Thyroid gland (tissue), 4 donors: Measurements from ENCODE around the gene EYS. TPM values are rescaled to one million over a fixed set of nuclear protein-coding genes. Genes with fewer than 3 reads are reported as not detected.

Experiments
- DNase-seq, 2 donors: peaks; one replicate each; pipeline ENCODE4 v3.0.0-alpha.2; 2019
- H3K27ac ChIP-seq, 3 donors: fragments of 200-600 bp; sonication (generic); 1 replicate in 2 of 3; 2 replicates in 1 of 3; pipeline ENCODE4 v1.5.1; 2016 to 2019; ENCODE audit warnings: mild to moderate bottlenecking in 1 of 3, moderate library complexity in 1 of 3
- H3K27me3 ChIP-seq: fragments of 200-600 bp; sonication (generic); one replicate; pipeline ENCODE4 v1.5.1; 2019
- H3K36me3 ChIP-seq, 2 donors: fragments of 200-600 bp; sonication (generic); one replicate each; pipeline ENCODE4 v1.5.1; 2016 to 2019
- H3K4me1 ChIP-seq, 2 donors: fragments of 200-600 bp; sonication (generic); one replicate each; pipeline ENCODE4 v1.5.1; 2017 to 2019
- H3K4me3 ChIP-seq, 3 donors: fragments of 200-600 bp; sonication (generic); replicated peaks in 1 of 3; 1 replicate in 2 of 3; 2 replicates in 1 of 3; pipeline ENCODE4 v1.5.1; 2016; ENCODE audit warnings: mild to moderate bottlenecking in 1 of 3
- H3K9me3 ChIP-seq: fragments of 200-600 bp; sonication (generic); one replicate; pipeline ENCODE4 v1.5.1; 2017
- CTCF ChIP-seq, 6 experiments: fragments of 200-600 bp in 3 of 6; fragments of 450-650 bp in 3 of 6; sonication (generic) in 3 of 6; IDR thresholded peaks; one replicate each; pipeline ENCODE4 v1.5.1; 2016 to 2019; ENCODE audit warnings: antibody characterized with exemption in 6 of 6, mild to moderate bottlenecking in 2 of 6, inconsistent platforms in 1 of 6, moderate library complexity in 1 of 6
- POLR2A ChIP-seq, 2 donors: fragments of 450-650 bp; IDR thresholded peaks; one replicate each; pipeline ENCODE4 v1.6.1; 2017; ENCODE audit warnings: antibody characterized with exemption in 2 of 2, mild to moderate bottlenecking in 2 of 2, moderate library complexity in 1 of 2
- WGBS, 2 donors: methylation state at CpG; one replicate each; pipeline ENCODE4 v1.1.5; 2017; 5-methylcytosine and 5-hydroxymethylcytosine counted together
- intact Hi-C: fragments of 100-400 bp; cut with DNase I; formaldehyde crosslinking; loops from one replicate; pipeline ENCODE4 v1.15.1; 2023
- total RNA-seq, 4 donors: library from RNA; depleted of rRNA; stranded (reverse); fragments of >200 nt; gene quantifications; one replicate each; pipeline ENCODE4 v1.2.3, GENCODE V29; 2016

Gene EYS
- total RNA-seq, 4 donors from 2014 or later, result not detected

- H3K4me1 ChIP-seq, result no peaks in the 10 kb centered on the region
- DNase-seq, result no peak
- no peaks in the 10 kb centered on the region for H3K9me3 ChIP-seq
- H3K4me3 ChIP-seq, result no peak overlapping the region
- intact Hi-C loops, result no loop called here
- H3K36me3 ChIP-seq, result no peaks in the 10 kb centered on the region
- H3K27ac ChIP-seq, result no peak overlapping the region
- TF ChIP-seq POLR2A (IDR thresholded peaks at IDR 0.05), result no peak
- TF ChIP-seq CTCF (IDR thresholded peaks at IDR 0.05), result no peak
- 87 to 100% methylated on average over 1 of the region's 1 CpG for WGBS, 2 donors
- no peaks in the 10 kb centered on the region for H3K27me3 ChIP-seq
Observed at GRCh38 chr6:64197246-64197645, 1509.8 kb downstream of the EYS start.

DNA sequence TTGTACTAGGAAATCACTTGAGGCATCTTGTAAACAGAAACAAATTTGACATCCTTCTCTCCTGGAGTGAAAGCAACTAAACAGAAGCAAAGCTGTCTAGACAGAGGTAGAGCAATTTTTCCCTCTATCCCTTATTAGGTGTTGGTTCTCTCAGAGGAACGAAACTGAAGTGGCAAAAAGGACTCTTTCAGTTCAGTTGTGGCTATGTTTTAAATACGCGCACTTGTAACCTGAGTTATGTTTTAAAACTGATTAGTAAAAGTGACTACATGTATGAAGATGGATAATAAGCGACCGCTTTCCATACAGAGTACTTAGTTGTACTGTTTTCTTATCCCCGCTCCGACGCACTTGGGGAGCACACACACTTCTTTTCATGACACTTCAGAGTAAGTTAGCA is 1520.4 kb downstream of the EYS start:
- no peaks in the 10 kb centered on the region for H3K27me3 ChIP-seq
- no peak overlapping the region for H3K27ac ChIP-seq
- no peaks in the 10 kb centered on the region for H3K36me3 ChIP-seq
- intact Hi-C loops, result no loop called here
- H3K4me1 ChIP-seq, result no peaks in the 10 kb centered on the region
- WGBS, 2 donors, result 51 to 54% methylated on average over 8 of the region's 8 CpGs
- no peak overlapping the region for H3K4me3 ChIP-seq
- DNase-seq, result no peak
- no peaks in the 10 kb centered on the region for H3K9me3 ChIP-seq
- no peak for TF ChIP-seq CTCF (IDR thresholded peaks at IDR 0.05)
- TF ChIP-seq POLR2A (IDR thresholded peaks at IDR 0.05), result no peak

- intact Hi-C loops, result no loop called here
- Histone ChIP-seq H3K36me3 (no peaks in the 10 kb centered on the region), H3K27me3 (no peaks in the 10 kb centered on the region), H3K27ac (no peak overlapping the region), H3K9me3 (no peaks in the 10 kb centered on the region), H3K4me1 (no peaks in the 10 kb centered on the region), H3K4me3 (no peak overlapping the region)
- WGBS, 2 donors, result 90 to 91% methylated on average over 5 of the region's 5 CpGs
- no peak for DNase-seq
- TF ChIP-seq POLR2A (IDR thresholded peaks at IDR 0.05), result no peak
Observed at GRCh38 chr6:64185621-64186020, 1521.4 kb downstream of the EYS start.

GRCh38 chr6:64175296-64175695 is 1531.7 kb downstream of the EYS start:
- DNase-seq, result no peak
- H3K9me3 ChIP-seq, result no peaks in the 10 kb centered on the region
- no peaks in the 10 kb centered on the region for H3K4me1 ChIP-seq
- WGBS, 2 donors, result 68 to 81% methylated on average over 5 of the region's 5 CpGs
- no peaks in the 10 kb centered on the region for H3K36me3 ChIP-seq
- intact Hi-C loops, result no loop called here
- no peak overlapping the region for H3K4me3 ChIP-seq
- H3K27me3 ChIP-seq, result no peaks in the 10 kb centered on the region
- TF ChIP-seq CTCF (IDR thresholded peaks at IDR 0.05) (no peak), POLR2A (IDR thresholded peaks at IDR 0.05) (no peak)
- H3K27ac ChIP-seq, result no peak overlapping the region

DNA sequence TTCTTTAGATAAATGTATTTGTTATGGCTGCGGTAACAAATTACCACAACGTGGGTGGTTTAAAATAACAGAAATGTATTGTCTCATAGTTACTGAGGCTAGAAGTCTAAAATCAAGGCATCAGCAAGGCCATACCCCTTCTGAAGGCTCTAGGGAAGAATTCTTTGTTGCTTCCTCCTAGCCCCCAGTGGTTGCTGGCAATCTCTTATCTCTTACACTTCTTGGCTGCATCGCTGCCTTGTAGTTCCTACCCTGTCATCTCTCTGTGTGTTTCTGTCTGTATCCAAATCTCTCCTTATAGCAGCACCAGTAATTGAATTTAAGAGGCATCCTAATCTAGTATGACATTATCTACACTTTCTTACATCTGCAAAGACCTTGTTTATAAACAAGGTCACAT is 1536.7 kb downstream of the EYS start:
- no peak for TF ChIP-seq CTCF (IDR thresholded peaks at IDR 0.05)
- no peak for TF ChIP-seq POLR2A (IDR thresholded peaks at IDR 0.05)
- no peaks in the 10 kb centered on the region for H3K4me1 ChIP-seq

GRCh38 chr6:64160486-64160885 is 1546.5 kb downstream of the EYS start:
- Histone ChIP-seq H3K27ac (no peak overlapping the region), H3K4me3 (no peak overlapping the region), H3K27me3 (no peaks in the 10 kb centered on the region), H3K4me1 (no peaks in the 10 kb centered on the region), H3K36me3 (no peaks in the 10 kb centered on the region), H3K9me3 (no peaks in the 10 kb centered on the region)
- DNase-seq, result no peak
- intact Hi-C loops, result no loop called here
- TF ChIP-seq CTCF (IDR thresholded peaks at IDR 0.05) (no peak), POLR2A (IDR thresholded peaks at IDR 0.05) (no peak)
- WGBS, 2 donors, result 70 to 79% methylated on average over 1 of the region's 1 CpG

More for the DNA sequence above, 1536.7 kb downstream of the EYS start:
- no peaks in the 10 kb centered on the region for H3K36me3 ChIP-seq
- no peaks in the 10 kb centered on the region for H3K9me3 ChIP-seq
- no peak for DNase-seq
- H3K4me3 ChIP-seq, result no peak overlapping the region
- intact Hi-C loops, result no loop called here
- WGBS, 2 donors, result 63 to 72% methylated on average over 3 of the region's 3 CpGs
- no peak overlapping the region for H3K27ac ChIP-seq
- H3K27me3 ChIP-seq, result no peaks in the 10 kb centered on the region
